Mucosa of rectum (tissue), 2 donors: ENCODE data around the gene FPGS.

ENCODE experiments used
- H3K27ac ChIP-seq, 2 donors: one replicate each; pipeline ENCODE4 v1.7.0; 2013; ENCODE audit warnings: inconsistent platforms in 2 of 2, low read depth in 2 of 2, low read length in 2 of 2
- H3K27me3 ChIP-seq, 2 donors: one replicate each; pipeline ENCODE4 v1.7.0; 2013; ENCODE audit warnings: low read length in 2 of 2; ENCODE audit not compliant: control insufficient read depth in 2 of 2, insufficient read depth in 2 of 2
- H3K36me3 ChIP-seq, 2 donors: one replicate each; pipeline ENCODE4 v1.7.0; 2013; ENCODE audit warnings: low read length in 2 of 2; ENCODE audit not compliant: control insufficient read depth in 2 of 2, insufficient read depth in 2 of 2
- H3K4me1 ChIP-seq, 2 donors: one replicate each; pipeline ENCODE4 v1.7.0; 2013; ENCODE audit warnings: low read length in 2 of 2, mild to moderate bottlenecking in 1 of 2; ENCODE audit not compliant: control insufficient read depth in 2 of 2, insufficient read depth in 2 of 2
- H3K4me3 ChIP-seq, 2 donors: one replicate each; pipeline ENCODE4 v1.7.0; 2013; ENCODE audit warnings: low read length in 2 of 2
- H3K9ac ChIP-seq, 2 donors: one replicate each; pipeline ENCODE4 v1.7.0; 2013; ENCODE audit warnings: low read length in 2 of 2, low read depth in 1 of 2, mild to moderate bottlenecking in 1 of 2
- H3K9me3 ChIP-seq, 2 donors: one replicate each; pipeline ENCODE4 v1.7.0; 2013; ENCODE audit warnings: low read length in 2 of 2; ENCODE audit not compliant: control insufficient read depth in 2 of 2
- donor health status: healthy.
- donor health status: Normal muscosa, but diverticular disease.

FPGS gene

DNA sequence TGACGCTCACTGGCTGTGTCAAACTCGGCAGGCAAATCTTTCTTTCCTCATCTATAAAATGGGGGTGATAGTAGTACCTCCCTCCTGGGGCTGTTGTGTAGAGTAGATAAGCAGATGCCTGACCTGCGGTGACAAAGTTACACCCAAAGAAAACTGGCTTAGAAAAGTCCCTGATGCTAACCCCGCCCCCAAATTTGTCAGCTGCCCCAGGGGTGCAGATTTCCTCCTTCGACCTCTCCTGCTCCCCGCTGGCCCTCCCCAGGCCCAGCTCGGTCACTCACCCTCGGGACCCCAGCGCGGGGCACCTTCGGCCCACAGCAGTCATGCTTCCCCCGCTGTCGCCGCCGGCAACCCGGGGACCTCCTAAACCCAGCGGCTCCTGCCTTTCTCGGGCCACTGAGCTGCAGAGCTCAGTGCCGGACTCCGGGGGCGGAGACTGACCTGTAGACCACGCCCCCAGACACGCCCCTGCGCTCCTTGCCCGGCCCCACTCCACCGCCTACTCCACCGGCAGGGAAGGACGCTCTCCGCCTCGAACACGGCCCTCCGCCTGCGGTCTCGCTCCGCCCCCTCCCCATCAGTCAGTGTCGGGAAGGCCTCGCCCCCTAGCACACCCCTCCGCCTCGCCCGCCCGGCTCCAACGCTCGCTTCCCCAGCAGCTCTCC, 31.6 kb upstream of the FPGS start:
- peaks cover 12 to 17% of the 10 kb centered on the region in 2 donors for H3K4me1 ChIP-seq
- peaks cover 0 to 3% of the 10 kb centered on the region in 2 donors for H3K27me3 ChIP-seq
- H3K9ac ChIP-seq: peak overlapping the region in 1 of 2 donors; percentile 49
- no peaks in the 10 kb centered on the region for H3K36me3 ChIP-seq
- H3K27ac ChIP-seq: peak overlapping the region; percentile 30 to 68
- H3K4me3 ChIP-seq: peak overlapping the region; percentile 44 to 67
- H3K9me3 ChIP-seq: no peaks in the 10 kb centered on the region

DNA sequence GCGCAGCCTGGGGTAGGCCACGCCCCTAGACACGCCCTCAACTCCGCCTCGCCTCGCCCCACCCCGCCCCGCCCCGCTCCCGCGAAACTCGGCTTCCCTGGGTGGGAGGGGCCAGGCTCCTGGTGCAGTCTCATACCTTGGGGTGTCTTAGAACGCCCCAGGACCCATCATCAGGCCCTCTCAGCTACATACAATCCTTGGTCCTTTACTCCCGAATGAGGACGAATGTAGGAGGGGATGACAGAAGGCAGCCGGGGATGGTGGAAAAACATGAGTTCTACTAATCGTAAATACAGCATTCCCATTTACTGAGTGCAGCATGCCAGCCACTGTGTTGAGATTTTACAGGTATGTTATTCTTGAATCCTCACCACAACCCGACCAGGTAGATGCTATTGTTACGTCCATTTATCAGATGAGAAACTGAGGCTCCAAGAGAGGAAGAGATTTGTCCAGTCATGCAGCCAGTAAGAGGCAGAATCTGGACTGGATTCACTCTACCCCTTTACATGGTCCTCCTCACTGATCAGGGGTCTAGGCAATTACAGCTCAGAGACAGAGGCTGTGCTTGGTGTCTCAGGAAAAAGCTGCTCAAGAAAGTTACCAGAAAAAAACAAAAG, 31.0 kb upstream of the FPGS start:
- H3K9me3 ChIP-seq: no peaks in the 10 kb centered on the region
- peaks cover 14 to 17% of the 10 kb centered on the region in 2 donors for H3K4me1 ChIP-seq
- peak overlapping the region in 1 of 2 donors; percentile 67 for H3K4me3 ChIP-seq
- peaks cover 0 to 3% of the 10 kb centered on the region in 2 donors for H3K27me3 ChIP-seq
- H3K36me3 ChIP-seq: no peaks in the 10 kb centered on the region
- peak overlapping the region in 1 of 2 donors; percentile 68 for H3K27ac ChIP-seq
- H3K9ac ChIP-seq: peak overlapping the region; percentile 4 to 10

DNA sequence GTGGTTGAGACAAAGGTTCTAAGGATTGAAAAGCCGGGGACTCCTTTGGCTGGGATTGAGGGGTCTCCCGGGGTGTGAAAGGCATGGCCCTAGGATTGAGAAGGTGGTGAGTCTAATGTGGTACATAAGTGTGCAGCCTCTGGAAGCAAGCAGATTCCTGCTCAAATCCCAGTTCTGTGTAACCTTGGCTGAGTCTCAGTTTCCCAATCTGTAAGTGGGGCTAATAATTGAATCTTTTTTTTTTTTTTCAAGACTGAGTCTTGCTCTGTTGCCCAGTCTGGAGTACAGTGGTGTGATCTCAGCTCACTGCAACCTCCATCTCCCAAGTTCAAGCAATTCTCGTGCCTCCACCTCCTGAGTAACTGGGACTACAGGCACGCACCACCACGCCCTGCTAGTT, 30.1 kb upstream of the FPGS start:
- peaks cover 0 to 3% of the 10 kb centered on the region in 2 donors for H3K27me3 ChIP-seq
- no peak overlapping the region for H3K9ac ChIP-seq
- H3K4me1 ChIP-seq: peaks cover 12 to 15% of the 10 kb centered on the region in 2 donors
- no peaks in the 10 kb centered on the region for H3K36me3 ChIP-seq
- H3K9me3 ChIP-seq: no peaks in the 10 kb centered on the region
- no peak overlapping the region for H3K27ac ChIP-seq
- no peak overlapping the region for H3K4me3 ChIP-seq

DNA sequence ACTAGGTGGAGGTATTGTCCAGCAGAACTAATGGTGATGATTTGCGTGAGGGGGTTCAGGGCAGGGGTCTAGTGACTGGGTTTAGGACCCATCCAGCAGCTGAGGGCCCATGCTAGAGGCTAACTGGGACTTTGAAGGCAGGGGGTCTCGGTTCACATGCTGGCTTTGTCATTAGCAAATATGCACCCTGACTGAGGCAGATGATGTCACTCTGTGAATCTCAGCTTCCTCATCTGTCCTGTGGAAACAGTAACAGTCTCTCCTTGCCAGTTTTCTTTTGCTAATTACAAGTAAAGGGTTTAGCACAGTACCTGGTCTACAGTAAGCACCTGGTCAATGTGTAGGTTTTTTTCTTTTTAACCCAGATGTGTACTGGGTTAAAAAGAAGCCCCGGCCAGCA, 29.4 kb upstream of the FPGS start:
- H3K27ac ChIP-seq: no peak overlapping the region

DNA sequence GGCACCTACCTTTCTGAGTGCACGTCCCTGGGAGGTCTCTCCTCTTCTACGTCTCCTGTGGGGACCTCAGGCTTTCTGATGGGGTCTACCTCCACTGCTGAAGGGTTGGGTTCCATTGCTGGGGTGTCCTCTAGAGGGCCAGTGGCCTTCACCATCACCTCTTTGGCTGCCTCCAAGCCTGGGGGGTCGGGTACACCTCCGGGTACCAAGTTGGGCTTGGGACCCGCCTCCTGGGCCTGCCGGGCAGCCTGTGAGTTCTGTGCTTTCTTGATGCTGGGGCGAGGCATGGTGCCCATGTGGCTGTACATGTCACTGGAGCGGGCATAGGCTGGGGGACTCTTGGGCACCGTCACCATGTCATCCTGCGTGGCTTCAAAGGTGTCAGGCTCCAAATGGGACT, 28.7 kb upstream of the FPGS start:
- H3K27me3 ChIP-seq: peaks cover 0 to 3% of the 10 kb centered on the region in 2 donors
- H3K4me3 ChIP-seq: no peak overlapping the region
- no peak overlapping the region for H3K27ac ChIP-seq
- H3K36me3 ChIP-seq: no peaks in the 10 kb centered on the region
- no peaks in the 10 kb centered on the region for H3K9me3 ChIP-seq
- peaks cover 13% of the 10 kb centered on the region in 2 donors for H3K4me1 ChIP-seq
- H3K9ac ChIP-seq: no peak overlapping the region

More for the DNA sequence above, 29.4 kb upstream of the FPGS start:
- H3K4me3 ChIP-seq: no peak overlapping the region
- no peaks in the 10 kb centered on the region for H3K36me3 ChIP-seq
- H3K4me1 ChIP-seq: peaks cover 11 to 13% of the 10 kb centered on the region in 2 donors
- peaks cover 0 to 3% of the 10 kb centered on the region in 2 donors for H3K27me3 ChIP-seq
- no peak overlapping the region for H3K9ac ChIP-seq
- no peaks in the 10 kb centered on the region for H3K9me3 ChIP-seq

DNA sequence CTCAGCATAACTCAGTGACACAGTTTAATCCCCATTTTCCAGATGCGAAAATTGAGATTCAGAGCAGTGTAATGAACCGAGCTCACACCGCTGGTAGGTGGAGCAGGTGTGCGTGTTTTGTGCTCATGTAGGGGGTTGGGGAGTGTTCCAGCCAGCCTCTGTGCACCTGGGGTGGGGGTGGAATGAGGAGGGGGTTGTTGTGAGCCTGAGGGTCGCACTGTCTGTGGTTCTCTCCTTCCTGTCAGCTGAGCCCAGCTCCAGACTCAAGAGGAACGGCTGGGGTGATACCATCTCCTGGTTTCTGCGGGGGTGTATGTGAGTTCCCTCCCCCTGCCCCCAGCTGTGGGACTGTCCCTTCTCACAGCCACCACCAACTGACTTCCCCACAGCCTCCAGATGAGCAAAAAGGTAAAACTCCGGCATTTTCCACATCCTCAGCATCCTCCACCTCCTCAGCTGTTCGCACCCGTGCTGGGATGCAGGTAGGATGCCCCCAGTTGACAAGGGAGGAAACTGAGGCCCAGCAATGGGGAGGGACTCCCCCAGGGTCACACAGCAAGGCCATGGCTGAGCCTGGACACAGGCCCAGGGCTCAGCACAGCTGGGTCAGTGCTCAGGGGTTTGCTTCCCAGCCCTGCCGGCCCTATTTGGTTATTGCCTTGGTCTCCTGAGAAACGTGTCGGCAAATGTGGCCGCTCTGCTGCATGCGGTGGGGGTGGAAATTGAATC, 26.3 kb upstream of the FPGS start:
- H3K9me3 ChIP-seq: no peaks in the 10 kb centered on the region
- H3K27ac ChIP-seq: peak overlapping the region; percentile 42 to 68
- H3K4me3 ChIP-seq: peak overlapping the region; percentile 26 to 72
- H3K9ac ChIP-seq: peak overlapping the region; percentile 40 to 60
- H3K4me1 ChIP-seq: peaks cover 3 to 4% of the 10 kb centered on the region in 2 donors
- no peaks in the 10 kb centered on the region for H3K36me3 ChIP-seq
- peaks cover 0 to 3% of the 10 kb centered on the region in 2 donors for H3K27me3 ChIP-seq

DNA sequence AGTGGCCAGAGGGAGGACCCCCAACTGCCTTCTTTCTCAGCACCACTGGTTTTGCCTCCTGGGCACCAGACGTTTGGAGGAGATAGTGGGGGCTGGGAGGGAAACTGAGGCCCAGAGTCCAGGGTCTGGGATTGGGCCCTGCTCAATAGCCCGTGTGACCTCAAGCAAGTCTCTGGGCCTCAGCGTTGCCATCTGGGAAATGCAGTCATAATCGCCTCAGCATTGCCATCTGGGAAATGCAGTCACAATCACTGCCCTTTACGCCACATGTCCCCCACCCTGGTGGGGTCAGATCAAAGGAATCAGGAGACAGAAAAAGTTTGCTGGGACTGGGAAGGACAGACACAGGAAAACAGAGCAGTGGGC, 25.8 kb upstream of the FPGS start:
- peak overlapping the region; percentile 42 to 68 for H3K27ac ChIP-seq
- no peaks in the 10 kb centered on the region for H3K9me3 ChIP-seq
- H3K4me1 ChIP-seq: peaks cover 3 to 4% of the 10 kb centered on the region in 2 donors
- H3K4me3 ChIP-seq: peak overlapping the region; percentile 19 to 72
- peak overlapping the region; percentile 40 to 60 for H3K9ac ChIP-seq
- no peaks in the 10 kb centered on the region for H3K36me3 ChIP-seq
- H3K27me3 ChIP-seq: peaks cover 0 to 3% of the 10 kb centered on the region in 2 donors

DNA sequence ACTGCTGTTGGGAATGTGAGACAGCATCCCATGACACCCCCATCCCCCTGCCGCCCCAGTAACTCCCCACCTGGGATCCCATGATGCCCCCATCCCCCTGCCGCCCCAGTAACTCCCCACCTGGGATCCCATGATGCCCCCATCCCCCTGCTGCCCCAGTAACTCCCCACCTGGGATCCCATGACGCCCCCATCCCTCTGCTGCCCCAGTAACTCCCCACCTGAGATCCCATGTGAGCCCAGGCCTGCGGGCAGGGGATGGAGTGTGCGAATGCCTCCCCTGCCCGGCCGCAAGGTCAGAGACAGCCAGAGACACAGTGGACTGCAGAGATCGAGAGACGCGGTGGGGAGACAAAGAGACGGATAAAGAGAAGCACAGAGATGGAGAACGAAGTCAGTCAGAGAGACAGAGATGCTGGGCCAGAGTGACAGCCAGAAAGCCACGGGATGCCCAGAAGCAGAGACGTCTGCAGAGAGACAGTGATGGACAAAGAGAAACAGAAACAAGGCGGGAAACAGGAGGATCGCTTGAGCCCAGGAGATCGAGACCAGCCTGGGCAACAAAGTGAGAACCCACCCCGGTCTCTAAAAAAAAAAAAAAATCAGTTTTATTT, 25.2 kb upstream of the FPGS start:
- H3K9ac ChIP-seq: peak overlapping the region in 1 of 2 donors; percentile 26
- H3K27me3 ChIP-seq: peaks cover 0 to 3% of the 10 kb centered on the region in 2 donors
- peaks cover 3 to 4% of the 10 kb centered on the region in 2 donors for H3K4me1 ChIP-seq
- no peaks in the 10 kb centered on the region for H3K9me3 ChIP-seq
- H3K4me3 ChIP-seq: peak overlapping the region; percentile 10 to 72
- peak overlapping the region in 1 of 2 donors; percentile 88 for H3K27ac ChIP-seq
- H3K36me3 ChIP-seq: no peaks in the 10 kb centered on the region

DNA sequence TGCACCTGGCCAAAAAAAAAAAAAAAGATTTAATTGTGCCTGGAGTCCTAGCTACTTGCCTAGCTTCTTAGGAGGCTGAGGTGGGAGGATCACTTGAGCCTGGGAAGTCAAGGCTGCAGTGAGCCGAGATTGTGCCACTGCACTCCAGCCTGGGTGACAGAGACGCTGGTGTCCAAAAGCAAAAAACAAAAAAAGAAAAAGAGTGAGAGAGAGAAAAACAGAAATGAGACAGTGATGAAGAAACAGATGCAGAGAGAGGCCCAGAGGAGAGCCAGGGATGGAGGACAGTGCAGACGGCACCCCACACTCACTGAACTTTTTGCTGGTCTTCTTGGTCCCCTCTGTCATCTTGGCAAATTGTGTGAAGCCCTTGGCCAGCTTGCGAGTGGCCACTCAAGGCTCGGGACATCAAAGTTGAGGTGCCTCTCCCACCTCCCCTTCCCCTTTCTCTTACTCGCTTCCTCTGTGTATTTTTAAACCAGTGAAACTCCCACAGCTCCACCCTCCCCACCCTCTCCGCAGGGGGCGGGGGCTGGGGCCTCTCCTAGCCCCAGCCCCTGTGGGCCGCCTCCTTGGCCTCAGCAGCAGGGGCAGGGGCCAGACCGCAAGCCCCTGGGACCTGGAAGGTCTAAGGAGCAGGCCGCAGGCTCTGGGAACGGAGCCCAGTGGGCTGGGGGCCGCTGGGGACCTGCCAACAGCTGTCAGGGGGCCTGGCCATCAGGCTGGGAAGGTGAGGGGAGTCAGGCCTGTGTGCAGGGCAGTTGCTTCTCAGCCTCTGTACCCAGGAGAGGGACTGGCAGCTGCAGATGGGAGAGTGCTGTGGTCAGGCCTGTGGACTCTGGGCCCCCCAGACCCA, 24.2 kb upstream of the FPGS start, which contains the start of gene SH2D3C:
Gene SH2D3C (minus strand): TSS at position 387 of the 856 bp plus-strand sequence. CDS start 39 bp downstream, at position 348.
- Histone ChIP-seq H3K4me1 (peaks cover 4 to 6% of the 10 kb centered on the region in 2 donors), H3K27me3 (no peaks in the 10 kb centered on the region), H3K27ac (peak within 1 kb of the TSS; percentile 76 to 88), H3K9ac (peak within 1 kb of the TSS; percentile 45 to 56), H3K36me3 (no peaks in the 10 kb centered on the region), H3K4me3 (peak within 1 kb of the TSS; percentile 28 to 72), H3K9me3 (no peaks in the 10 kb centered on the region)
